Lung (tissue), 12 donors: Measurements from ENCODE around the gene IRX4. TPM values are rescaled to one million over a fixed set of nuclear protein-coding genes. Genes with fewer than 3 reads are reported as not detected.

Experiments
- ATAC-seq: fragments of 200-7000 bp; cut with Tn5 transposase; one replicate; pipeline ENCODE4 v1.9.1; 2020; ENCODE audit warnings: moderate number of reproducible peaks; ENCODE audit not compliant: insufficient read depth, low FRiP score
- DNase-seq, 3 donors: peaks; one replicate each; pipeline ENCODE4 v3.0.0-alpha.2; 2013 to 2017
- H3K27ac ChIP-seq, 2 donors: one replicate each; pipeline ENCODE4 v1.5.1; 2013; ENCODE audit warnings: mild to moderate bottlenecking in 2 of 2, moderate library complexity in 2 of 2, control low read depth in 1 of 2, inconsistent platforms in 1 of 2, low read depth in 1 of 2, low read length in 1 of 2
- H3K27me3 ChIP-seq, 3 donors: one replicate each; pipeline ENCODE4 v1.5.1; 2013; ENCODE audit warnings: low read length in 2 of 3; ENCODE audit not compliant: control insufficient read depth in 3 of 3, insufficient read depth in 3 of 3
- H3K36me3 ChIP-seq, 4 donors: one replicate each; pipeline ENCODE4 v1.5.1; 2013; ENCODE audit warnings: low read length in 4 of 4, mild to moderate bottlenecking in 1 of 4, moderate library complexity in 1 of 4; ENCODE audit not compliant: control insufficient read depth in 4 of 4, insufficient read depth in 4 of 4
- H3K4me1 ChIP-seq, 5 donors: one replicate each; pipeline ENCODE4 v1.5.1; 2013; ENCODE audit warnings: low read length in 5 of 5, mild to moderate bottlenecking in 2 of 5, moderate library complexity in 1 of 5; ENCODE audit not compliant: control insufficient read depth in 5 of 5, insufficient read depth in 5 of 5
- H3K4me3 ChIP-seq: one replicate; pipeline ENCODE4 v1.5.1; 2013; ENCODE audit warnings: mild to moderate bottlenecking, control low read depth, moderate library complexity
- H3K9ac ChIP-seq, 2 donors: one replicate each; pipeline ENCODE4 v1.5.1; 2013; ENCODE audit warnings: low read length in 2 of 2, control low read depth in 1 of 2; ENCODE audit not compliant: insufficient read depth in 1 of 2
- H3K9me3 ChIP-seq, 4 donors: one replicate each; pipeline ENCODE4 v1.5.1; 2013; ENCODE audit warnings: low read length in 3 of 4, mild to moderate bottlenecking in 1 of 4, moderate library complexity in 1 of 4; ENCODE audit not compliant: control insufficient read depth in 4 of 4, insufficient read depth in 3 of 4
- CTCF ChIP-seq: IDR thresholded peaks from 2 replicates; pipeline ENCODE4 v1.5.1; 2012; ENCODE audit warnings: mild to moderate bottlenecking; ENCODE audit errors: control extremely low read depth, extremely low read depth
- WGBS, 2 donors: extraction: QIAGEN DNeasy Blood & Tissue Kit; methylation state at CpG; one replicate each; pipeline ENCODE4 v1.1.7; 2013; 5-methylcytosine and 5-hydroxymethylcytosine counted together
- polyA plus RNA-seq, 2 donors: library from polyadenylated mRNA; stranded (reverse); fragments of 200-250 nt; gene quantifications; one replicate each; pipeline ENCODE4 v1.2.1, GENCODE V29; 2013
- total RNA-seq, 2 donors: library from RNA; depleted of rRNA in 1 of 2; stranded (reverse); fragments of >200 nt in 1 of 2; gene quantifications; one replicate each; pipeline ENCODE4 v1.2.1, GENCODE V29; 2014 to 2021
- donor health status: control.
- donor health status: control.
- donor health status: Bipolar disorder and iron deficiency.
- donor health status: healthy.
- donor health status: DM: yes; HTN: yes; CAD: no.

Gene IRX4
- total and polyA plus RNA-seq, 4 donors, result 0.02 TPM; not detected in 3

GRCh38 chr5:1930501-1930879 lies 47.8 kb upstream of the IRX4 start:
- peaks cover 0 to 18% (median 0%) of the 10 kb centered on the region in 4 donors for H3K9me3 ChIP-seq
- H3K4me3 ChIP-seq, result no peak overlapping the region
- ATAC-seq, result no peak
- DNase-seq, result peak in 1 of 3 donors; percentile 15
- TF ChIP-seq CTCF, result no peak
- peaks cover 0 to 15% (median 5%) of the 10 kb centered on the region in 5 donors for H3K4me1 ChIP-seq
- H3K27me3 ChIP-seq, result peaks cover 9 to 50% (median 25%) of the 10 kb centered on the region in 3 donors
- H3K27ac ChIP-seq, result peak overlapping the region in 1 of 2 donors; percentile 71
- H3K9ac ChIP-seq, result no peak overlapping the region
- H3K36me3 ChIP-seq, result no peaks in the 10 kb centered on the region
- 9 to 11% methylated on average over 23 to 27 of the region's 27 CpGs for WGBS, 2 donors

- H3K4me3 ChIP-seq, result no peak overlapping the region
- TF ChIP-seq CTCF, result no peak
These were observed 46.6 kb upstream of the IRX4 start for GRCh38 chr5:1929108-1929991.

GRCh38 chr5:1926471-1927341 lies 44.0 kb upstream of the IRX4 start:
- no peak for TF ChIP-seq CTCF
- no peak for DNase-seq
- H3K36me3 ChIP-seq, result no peaks in the 10 kb centered on the region

More at GRCh38 chr5:1929108-1929991, 46.6 kb upstream of the IRX4 start:
- Histone ChIP-seq H3K27ac (no peak overlapping the region), H3K9ac (no peak overlapping the region), H3K4me1 (peaks cover 0 to 15% (median 5%) of the 10 kb centered on the region in 5 donors), H3K27me3 (peaks cover 12 to 50% (median 25%) of the 10 kb centered on the region in 3 donors), H3K9me3 (peaks cover 0 to 18% (median 0%) of the 10 kb centered on the region in 4 donors), H3K36me3 (no peaks in the 10 kb centered on the region)
- 87 to 90% methylated on average over 9 of the region's 9 CpGs for WGBS, 2 donors
- no peak for ATAC-seq
- no peak for DNase-seq

More at GRCh38 chr5:1926471-1927341, 44.0 kb upstream of the IRX4 start:
- 71 to 77% methylated on average over 30 of the region's 30 CpGs for WGBS, 2 donors
- Histone ChIP-seq H3K27ac (no peak overlapping the region), H3K27me3 (peaks cover 12 to 41% (median 21%) of the 10 kb centered on the region in 3 donors), H3K9me3 (peaks cover 0 to 18% (median 0%) of the 10 kb centered on the region in 4 donors), H3K4me3 (no peak overlapping the region), H3K9ac (no peak overlapping the region), H3K4me1 (peaks cover 0 to 13% (median 5%) of the 10 kb centered on the region in 5 donors)
- no peak for ATAC-seq
